GM18502 (cell line): ENCODE measurements around the gene DNAJB6.

Experiments
- ATAC-seq: cut with Tn5 transposase; IDR thresholded peaks from one replicate; pipeline ENCODE4 v1.9.1; 2021; ENCODE audit warnings: mild to moderate bottlenecking; ENCODE audit not compliant: unreplicated experiment, poor library complexity

The DNAJB6 gene

DNA sequence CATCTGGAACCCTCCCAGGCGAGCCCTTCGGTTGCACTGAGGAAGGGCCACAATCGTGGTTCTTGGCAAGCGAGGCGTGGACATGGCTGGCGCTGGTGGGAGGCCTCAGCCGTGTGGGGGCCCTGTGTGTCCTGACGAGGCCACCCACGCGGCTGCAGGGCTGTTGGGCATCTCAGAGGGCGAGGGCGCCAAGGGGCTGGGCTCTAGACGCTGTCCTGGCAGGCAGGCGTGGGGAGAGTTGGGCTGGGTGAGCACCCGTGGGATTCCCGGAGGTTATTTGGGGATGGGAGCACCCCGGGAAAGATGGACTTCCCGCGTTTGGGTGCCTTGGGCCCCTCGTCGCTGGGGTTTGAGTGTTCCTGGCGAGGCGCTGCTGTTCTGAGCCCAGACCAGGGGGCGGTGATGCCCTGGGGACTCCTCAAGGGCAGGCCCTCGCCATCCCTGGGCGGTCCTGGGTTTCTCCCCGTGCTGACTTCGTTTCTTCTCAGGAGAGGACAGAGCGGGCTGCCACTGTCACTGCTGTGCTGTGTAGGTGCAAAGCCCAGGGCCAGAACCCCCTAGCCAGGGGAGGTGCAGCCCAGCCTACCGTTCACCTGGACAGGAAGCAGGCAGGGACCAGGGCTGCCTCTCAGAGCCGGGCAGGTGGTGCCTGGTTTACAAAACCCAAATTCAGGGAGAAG, 87.2 kb downstream of the DNAJB6 start:
- ATAC-seq: no peak

DNA sequence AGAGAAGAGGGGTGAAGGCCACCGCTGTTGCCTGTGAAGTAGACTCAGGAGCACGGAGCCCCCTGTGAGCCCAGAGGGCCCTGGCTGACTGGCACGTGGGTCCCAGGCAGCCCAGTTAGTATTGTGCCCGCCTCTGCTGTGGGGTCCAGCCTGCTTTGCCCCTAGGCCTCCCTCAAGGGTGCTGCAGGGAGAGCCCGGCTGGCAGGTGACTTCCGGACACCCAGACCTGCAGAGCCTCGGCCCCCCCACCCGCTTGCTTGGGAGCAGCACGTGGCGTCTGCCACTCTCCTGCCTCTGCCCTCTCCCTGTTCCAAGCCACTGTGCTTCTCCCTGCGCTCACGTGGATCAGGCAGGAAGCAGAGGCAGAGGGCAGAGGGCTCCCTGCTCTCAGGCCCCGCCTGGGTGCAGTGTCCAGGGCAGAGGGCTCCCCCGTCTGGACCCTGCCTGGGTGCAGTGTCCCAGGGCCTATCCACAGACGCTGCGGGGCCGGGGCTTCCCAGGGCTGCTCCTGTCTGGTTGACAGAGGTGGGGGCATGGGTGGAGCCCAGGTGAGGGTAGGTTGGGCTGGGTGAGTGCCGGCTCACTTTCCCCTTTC, 88.4 kb downstream of the DNAJB6 start:
- no peak for ATAC-seq

DNA sequence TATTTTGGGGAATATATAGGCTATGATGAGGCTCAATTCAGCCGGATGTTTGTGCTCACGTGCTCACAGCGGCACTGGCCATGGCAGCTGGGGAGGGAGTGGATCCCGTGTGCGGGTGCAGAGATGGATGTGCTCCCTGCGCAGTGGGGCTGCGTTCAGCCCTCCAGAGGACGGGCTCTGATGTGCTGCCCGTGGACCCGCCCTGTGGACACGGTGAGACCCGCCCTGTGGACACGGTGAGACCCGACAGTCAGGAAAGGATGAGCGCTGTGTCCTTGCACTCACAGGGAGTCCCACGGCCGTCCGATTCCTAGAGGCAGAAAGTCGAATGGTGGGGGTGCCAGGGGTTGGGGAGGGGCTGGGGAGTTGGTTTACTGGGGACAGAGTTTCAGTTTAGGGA, 89.0 kb downstream of the DNAJB6 start:
- ATAC-seq: no peak

DNA sequence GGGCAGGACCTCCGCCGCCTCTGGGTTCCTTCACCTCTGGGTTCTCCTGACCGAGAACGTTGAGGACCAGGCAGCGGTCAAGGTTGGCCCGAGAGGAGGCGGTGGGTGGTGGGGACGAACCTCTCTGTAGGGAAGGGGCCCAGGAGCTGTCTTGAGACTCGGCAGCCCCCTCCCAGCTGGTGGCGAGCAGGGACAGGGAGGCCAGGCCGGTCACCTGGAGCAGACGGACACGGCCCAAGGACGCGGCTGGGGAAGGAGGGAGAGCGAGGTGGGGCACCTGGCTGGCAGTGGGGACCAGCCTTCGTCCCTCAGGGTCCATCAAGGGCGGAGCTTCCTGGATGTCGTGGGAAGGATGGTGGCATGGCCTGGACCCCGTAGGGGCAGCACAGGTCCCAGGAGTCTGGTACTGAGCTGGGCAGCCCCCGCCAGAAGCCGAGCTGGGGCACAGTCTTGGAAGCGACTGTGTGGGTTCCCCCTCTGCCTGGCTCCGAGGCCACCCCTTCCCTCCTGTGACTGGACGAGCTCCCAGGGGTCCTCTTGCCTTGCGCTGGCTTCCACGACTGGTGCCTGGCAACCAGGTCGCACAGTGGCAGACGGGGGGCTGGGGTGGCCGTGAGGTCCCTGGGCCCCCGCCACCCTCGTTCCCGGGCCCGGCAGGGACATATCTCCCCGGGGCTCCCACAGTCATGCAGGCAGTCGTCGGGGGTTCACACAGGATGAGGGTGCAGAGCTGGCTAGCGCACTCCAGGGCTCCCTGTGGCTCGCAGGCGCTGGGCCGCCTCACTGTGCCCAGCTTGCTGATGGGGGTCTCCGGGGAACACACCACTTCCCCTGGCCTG, 89.9 kb downstream of the DNAJB6 start:
- ATAC-seq: no peak

DNA sequence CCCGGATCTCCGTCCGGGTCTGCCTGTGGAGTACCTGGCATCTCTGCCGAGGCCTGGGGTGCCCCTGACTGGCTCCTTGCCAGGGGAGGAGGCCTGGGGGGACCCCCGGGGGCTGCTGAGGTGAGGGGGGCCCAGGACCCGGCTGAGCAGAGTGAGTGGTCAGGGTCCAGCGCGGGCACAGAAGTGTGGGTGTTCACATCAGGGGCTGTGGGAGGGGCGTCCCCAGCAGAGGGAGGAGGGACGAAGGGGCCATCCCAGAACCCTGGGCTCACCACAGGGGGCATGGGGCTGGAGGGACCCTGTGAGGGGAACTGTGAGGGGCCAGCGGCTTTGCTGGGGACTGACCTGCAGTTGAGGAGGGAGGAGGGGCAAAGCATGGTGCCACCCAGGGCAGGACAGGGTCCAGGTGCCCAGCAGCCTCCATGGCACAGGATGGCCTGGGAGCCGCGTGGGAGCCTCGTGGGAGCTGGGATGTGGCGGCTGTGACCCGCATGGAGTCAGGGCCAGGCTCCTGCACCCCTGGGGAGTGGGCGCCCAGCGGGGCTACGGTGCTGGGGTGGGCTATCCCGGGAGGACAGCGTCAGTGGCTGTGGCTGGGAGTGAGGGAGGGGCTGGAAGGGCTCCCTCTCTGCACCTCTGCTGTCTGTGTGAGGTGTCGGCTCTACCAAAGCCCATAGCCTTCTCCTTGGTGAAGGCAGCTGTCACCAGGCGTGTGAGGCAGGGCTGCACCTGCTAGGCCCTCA, 91.2 kb downstream of the DNAJB6 start:
- ATAC-seq: no peak

DNA sequence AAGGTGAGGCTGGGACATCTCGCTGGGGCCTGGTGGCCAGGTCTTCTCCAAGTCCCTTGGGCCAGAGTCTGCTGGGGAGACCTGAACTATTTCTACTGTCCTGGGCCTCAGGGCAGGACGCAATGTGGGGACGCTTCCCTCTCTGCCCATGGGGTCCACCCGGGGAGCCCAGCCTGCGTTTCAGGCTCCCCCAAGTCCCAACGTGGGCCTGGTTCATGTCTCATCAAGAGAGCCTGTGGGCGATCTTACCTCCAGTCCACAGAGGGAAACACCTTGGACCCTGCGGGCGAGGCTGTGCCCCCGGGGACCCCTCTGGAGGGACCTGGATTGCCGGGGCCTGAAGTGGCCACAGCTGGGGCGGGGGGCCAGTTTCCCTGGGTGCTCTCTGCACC, 91.7 kb downstream of the DNAJB6 start:
- ATAC-seq: no peak

DNA sequence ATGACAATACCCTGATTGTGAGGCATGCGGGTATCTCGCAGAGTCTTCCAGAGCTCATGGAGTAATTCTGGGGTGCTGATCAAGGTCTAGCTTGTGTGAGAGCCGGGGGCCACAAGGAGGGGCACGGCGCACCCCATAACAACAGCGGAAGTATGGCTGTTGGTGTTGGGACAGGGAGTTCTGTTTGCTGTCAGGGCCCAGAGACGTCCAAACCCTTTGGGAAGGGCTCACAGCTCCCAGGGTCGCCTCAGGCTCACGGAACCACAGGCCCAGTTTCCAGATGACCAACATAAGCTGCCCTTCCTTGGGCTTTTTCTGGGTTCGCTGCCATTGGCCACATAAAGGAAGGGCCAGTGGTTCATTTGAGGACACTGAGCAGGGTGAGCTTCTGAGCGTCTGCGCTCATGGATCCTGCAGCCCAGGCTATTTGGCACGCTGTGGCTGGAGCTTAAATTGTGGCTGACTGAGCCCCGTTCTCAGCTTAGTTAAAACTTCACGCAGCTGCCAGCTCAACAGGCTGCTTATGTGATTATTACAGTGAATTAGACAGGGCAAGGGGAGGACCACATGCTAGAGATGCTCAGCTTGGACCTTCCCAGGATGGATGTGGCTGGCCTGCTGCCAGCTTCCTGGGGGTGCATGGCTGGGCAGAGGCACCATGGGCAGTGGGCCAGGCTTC, 92.3 kb downstream of the DNAJB6 start:
- ATAC-seq: no peak

DNA sequence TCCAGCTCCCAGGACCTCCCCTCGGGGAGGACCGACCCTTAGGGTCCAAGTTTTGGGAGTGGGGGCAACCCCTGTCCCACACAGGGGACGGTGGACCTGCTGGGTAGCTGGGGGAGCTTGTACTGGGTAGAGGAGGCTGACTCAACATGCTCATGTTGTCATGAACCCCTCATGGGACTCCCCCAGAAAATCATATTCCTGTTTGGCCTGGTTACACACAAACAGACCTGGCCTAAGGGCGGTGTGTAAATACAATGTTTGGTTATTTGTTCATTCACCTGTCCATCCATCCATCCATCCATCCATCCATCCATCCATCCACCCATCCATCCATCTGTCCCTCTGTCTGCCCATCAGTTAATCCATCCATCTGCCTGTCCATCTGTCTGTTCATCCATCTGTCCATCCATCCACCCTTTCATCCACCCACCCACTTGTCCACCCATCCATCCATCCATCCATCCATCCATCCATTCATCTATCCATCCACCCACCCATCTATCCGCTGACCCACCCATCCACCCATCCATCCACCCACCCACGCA, 92.9 kb downstream of the DNAJB6 start:
- no peak for ATAC-seq

DNA sequence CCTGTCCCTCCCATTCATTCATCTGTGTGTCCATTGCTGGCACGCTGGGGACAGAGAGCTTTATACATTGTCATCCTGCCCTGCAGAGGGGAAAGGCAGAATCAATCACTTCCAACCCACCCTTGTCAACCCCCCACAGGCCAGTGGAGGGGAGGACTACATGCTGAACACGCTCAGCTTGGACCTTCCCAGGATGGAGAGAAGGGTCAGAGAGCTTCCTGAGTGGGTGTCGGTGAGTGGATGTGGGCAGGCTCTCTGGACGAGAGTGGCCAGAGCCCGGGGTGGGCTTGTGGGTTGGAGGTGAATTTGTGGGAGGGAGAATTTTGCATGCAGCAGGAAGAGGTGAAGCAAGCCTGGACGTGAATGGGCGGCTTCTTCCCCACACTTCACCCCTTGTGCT, 93.9 kb downstream of the DNAJB6 start:
- ATAC-seq: no peak

DNA sequence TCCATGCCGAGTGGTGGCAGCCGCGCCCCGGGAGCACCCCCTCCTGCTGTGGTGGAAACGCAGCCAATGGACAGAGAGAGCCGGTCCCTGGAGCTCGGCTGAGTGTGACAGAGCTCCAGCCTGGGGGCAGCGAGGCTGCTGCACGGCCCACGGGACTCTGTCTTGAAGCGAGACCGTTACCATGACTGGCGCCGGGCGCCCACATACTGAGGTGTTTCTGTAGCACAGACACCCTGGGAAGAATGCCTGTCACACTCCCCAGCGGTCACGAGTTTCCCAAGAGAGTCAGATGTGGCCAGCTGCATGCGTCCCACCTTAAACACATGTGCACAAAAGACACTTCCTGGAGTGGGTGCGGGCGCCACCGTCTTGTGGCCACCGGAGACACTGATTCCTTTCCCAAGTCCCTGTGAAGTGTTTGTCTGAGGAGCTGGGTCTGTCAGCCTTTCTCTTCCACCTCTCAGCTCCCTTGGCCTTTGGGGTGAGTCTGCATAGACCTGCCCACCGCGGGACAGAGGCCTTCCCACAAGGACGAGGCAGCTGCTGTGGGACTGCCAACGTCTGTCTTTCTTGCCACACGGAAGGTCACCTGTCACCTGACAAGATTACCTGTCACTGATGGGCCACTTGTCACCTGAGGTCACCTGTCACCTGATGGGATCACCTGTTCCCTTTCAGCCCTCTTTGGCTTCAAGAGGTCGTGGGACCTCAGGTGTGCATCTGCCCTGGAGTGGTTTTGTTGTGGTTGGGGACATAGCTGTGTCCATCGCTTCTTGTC, 94.6 kb downstream of the DNAJB6 start:
- ATAC-seq: no peak

DNA sequence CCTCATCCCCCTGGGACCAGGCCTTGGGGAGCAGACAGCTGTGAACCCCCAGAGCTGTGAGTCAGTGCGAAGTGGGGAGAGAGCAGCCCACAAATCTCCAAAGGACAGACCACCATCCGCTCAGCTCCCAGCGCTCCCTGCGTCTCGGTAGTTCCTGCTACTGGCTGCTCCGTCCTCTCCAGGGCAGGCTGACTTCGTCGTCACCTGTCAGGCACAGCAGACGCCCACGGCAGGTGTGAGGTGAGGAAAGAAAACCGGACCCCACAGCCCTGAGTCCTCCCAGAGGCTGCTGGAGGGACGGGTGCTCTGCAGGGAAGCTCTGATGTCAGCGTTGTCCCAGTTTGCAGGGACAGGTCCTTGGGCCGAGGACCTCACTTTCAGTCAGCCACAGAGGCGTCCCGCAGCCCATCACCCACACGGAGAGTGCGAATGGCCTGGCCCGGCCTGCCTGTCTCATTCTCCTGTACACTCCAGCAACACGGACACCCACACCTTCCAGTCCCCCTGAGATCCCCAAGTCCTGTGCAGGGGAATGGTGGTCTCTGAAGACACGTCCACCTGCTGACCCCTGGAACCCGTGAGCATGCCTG, 95.2 kb downstream of the DNAJB6 start:
- no peak for ATAC-seq

DNA sequence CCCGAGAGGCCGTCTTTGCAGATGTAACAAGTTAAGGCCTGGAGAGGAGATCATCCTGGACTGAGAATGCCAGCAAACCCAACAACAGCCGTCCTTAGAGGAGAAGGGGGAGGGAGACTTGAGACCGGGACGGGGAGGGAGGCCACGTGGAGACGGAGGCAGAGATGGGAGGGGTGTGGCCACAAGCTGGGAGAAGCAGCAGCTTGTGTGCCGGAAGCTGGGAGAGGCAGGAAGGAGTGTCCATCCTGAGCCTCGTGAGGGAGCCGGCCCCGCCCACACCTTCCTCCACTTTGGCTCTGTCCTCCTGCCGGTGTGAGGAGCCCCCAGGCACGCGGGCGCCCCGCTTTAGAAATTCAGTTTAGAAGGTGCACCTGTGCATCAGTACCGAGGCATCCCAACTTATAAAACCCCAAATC, 95.7 kb downstream of the DNAJB6 start:
- peak; percentile 25 for ATAC-seq

DNA sequence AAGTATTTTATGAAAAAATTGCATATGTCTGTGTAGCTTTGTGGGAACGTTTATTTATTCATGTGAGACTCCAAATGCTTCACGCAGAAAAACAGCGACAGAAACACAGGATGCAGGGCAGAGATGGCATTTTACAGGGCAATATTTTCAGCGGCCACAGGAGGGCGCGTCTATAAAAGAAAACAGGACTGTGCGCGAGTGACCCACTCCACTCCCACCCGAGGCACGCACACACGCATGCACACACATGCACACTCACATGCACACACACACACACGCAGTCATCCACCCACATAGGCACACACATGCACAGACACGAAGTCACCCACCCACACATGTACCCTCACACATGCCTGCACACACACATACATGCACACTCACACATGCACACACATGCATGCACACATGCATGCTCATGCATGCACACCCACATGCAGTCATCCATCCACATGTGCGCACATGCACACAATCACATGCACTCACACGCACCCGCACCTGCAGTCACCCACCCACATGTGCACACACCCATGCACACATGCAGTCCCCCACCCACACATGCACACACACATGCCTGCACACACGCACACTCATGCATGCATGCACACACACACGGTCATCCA, 96.3 kb downstream of the DNAJB6 start:
- ATAC-seq: peak; percentile 55

DNA sequence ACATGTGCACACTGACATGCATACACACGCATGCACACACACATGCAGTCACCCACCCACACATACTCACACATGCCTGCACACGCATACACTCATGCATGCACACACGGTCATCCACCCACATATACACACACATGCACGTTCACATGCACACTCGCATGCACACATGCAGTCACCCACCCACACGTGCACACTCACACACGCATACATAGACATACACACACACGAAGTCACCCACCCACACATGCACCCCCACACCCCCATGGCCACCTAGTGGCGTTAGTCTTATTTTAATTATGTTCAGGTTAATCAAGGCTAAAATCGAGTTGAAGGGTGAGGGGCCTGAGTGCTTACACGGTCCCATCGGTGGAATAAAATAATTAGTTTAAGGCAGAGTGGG, 96.8 kb downstream of the DNAJB6 start:
- no peak for ATAC-seq

DNA sequence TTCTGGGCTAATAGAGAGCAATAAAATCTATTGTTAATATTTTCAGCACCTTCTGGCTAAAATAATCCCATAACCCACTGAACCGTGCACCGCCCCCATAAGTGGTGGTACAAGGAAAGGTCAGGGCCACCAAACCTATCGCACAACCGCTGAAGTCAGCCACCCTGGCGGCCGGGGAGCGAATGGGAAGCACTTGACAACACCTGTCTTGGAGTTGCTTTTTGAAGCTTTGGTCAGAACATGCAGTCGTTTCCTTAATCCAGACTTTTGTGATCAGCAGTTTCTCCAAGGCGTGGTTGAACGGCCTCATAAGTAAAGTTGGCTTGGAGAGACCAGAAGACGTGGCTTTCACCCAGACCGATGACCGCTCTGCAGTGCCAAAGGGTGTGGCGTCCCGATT, 97.4 kb downstream of the DNAJB6 start:
- no peak for ATAC-seq

DNA sequence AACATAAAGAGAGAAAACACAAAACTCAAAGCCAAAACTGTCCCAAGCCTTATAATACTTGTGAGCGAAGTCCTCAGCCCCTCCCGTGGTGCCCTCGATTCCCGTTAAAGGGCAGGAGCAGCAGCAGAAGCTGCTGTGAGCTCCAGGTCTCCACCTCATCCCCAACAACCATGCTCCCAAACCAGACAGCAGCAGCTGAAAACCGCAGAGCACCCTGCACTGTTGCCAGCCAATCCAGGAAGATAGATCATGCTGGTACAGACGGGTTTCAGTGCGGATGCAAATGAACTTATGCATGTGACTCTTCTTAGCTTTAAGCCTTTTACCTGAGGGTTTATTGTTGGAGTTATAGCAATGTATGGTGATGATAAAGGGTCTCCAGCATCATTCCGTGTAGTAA, 97.9 kb downstream of the DNAJB6 start:
- ATAC-seq: no peak

DNA sequence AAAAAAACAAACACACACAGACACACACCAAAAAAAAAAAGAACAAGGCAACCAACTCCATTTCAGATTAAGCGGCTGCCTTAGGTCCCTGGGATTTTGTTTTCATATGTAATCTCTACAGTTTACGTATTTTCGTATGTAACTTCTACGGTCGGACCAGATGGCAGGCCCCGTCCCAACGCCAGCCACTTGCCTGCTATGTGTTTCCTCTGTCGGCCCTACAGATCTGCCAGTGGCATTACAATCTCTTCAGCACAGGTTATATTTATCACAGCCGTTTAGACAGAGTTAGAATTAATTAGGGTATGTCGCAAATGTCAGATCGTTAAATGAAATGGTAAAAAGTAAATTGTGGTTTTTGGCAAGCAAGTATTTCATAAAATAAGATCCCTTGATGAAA, 99.3 kb downstream of the DNAJB6 start:
- ATAC-seq: no peak

DNA sequence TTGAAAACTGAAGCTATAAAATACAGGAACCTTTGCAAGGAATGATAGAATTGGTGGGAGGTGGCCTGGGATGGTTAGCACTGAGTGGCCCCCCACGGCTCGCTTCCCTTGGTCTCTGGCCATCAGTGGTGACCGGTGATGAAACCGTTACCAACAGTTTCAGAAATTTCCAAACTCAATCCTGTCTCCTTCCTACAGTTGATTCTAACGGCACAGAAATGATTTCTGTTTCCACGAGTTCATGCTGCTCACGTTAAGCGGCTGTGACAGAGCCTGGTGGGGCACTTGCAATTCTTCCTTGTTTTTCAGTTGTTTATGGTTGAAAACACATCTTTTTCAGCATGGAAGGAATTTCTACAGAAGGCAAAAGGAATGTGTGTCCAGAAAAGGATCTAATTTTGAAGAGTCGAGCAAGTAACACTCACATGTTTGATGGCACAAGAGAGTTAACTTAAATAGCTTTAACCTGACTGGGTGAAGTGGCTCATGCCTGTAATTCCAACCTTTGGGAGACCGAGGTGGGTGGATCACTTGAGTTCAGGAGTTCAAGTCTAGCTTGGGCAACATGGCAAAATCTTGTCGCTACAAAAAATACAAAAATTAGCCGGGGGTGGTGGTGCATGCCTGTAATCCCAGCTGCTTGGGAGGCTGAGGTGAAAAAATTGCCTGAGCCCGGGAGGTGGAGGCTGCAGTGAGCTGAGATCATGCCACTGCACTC, 100.1 kb downstream of the DNAJB6 start:
- no peak for ATAC-seq
